GM21786 (cell line): ENCODE data around the gene RUVBL2.

Experiments used
- ATAC-seq: cut with Tn5 transposase; IDR thresholded peaks from one replicate; pipeline ENCODE4 v1.9.1; 2021; ENCODE audit not compliant: unreplicated experiment

Gene RUVBL2

GRCh38 chr19:48993175-48994034 lies at the start of gene RUVBL2, which contains the start of gene GYS1:
Gene RUVBL2, plus strand, starts transcription at chr19:48993887. Its CDS starts 25 bp downstream, at chr19:48993912.
Gene GYS1, minus strand, starts transcription at chr19:48993309. Its CDS starts 197 bp downstream, at chr19:48993112.
- peak; percentile 86 for ATAC-seq

GRCh38 chr19:48945415-48945814 lies 48.3 kb upstream of the RUVBL2 start:
- ATAC-seq = no peak

GRCh38 chr19:48945817-48946216 lies 47.9 kb upstream of the RUVBL2 start:
- no peak for ATAC-seq

- no peak for ATAC-seq
These were observed 47.0 kb upstream of the RUVBL2 start for GRCh38 chr19:48946463-48947257.

GRCh38 chr19:48947258-48947542 lies 46.5 kb upstream of the RUVBL2 start:
- no peak for ATAC-seq

GRCh38 chr19:48950159-48950558 lies 43.5 kb upstream of the RUVBL2 start:
- ATAC-seq = no peak

- ATAC-seq = no peak
These were observed 42.7 kb upstream of the RUVBL2 start for GRCh38 chr19:48950830-48951519.

GRCh38 chr19:48953141-48953540 lies 40.5 kb upstream of the RUVBL2 start:
- no peak for ATAC-seq

- ATAC-seq = no peak
These were observed 39.6 kb upstream of the RUVBL2 start for GRCh38 chr19:48953990-48954594.

GRCh38 chr19:48954595-48955307 lies 38.9 kb upstream of the RUVBL2 start, which contains the start of gene BAX:
Gene BAX, plus strand, starts transcription at chr19:48954875. Its CDS starts 54 bp downstream, at chr19:48954929.
- ATAC-seq = peak; percentile 79

GRCh38 chr19:48955308-48955958 lies 38.3 kb upstream of the RUVBL2 start:
- no peak for ATAC-seq

- no peak for ATAC-seq
These were observed 35.7 kb upstream of the RUVBL2 start for GRCh38 chr19:48958006-48958405.

- no peak for ATAC-seq
These were observed 34.1 kb upstream of the RUVBL2 start for GRCh38 chr19:48959341-48960239.

GRCh38 chr19:48961051-48961649 lies 32.5 kb upstream of the RUVBL2 start:
- no peak for ATAC-seq

GRCh38 chr19:48961673-48962028 lies 32.0 kb upstream of the RUVBL2 start:
- no peak for ATAC-seq

GRCh38 chr19:48962029-48962848 lies 31.4 kb upstream of the RUVBL2 start:
- peak; percentile 35 for ATAC-seq

GRCh38 chr19:48962849-48963165 lies 30.9 kb upstream of the RUVBL2 start:
- ATAC-seq = no peak
